Body of pancreas (tissue), 4 donors: Measurements from ENCODE around the gene ZNF511.

Experiments
- POLR2A ChIP-seq, 3 donors: fragments of 450-650 bp; IDR thresholded peaks; one replicate each; pipeline ENCODE4 v1.6.1; 2016; ENCODE audit warnings: antibody characterized with exemption in 3 of 3, mild to moderate bottlenecking in 2 of 3
- TF ChIP-seq, protein P1 (sequence below), 7 experiments: fragments of 450-650 bp in 4 of 7; fragments of 200-600 bp in 3 of 7; sonication (generic) in 3 of 7; IDR thresholded peaks; one replicate each; pipeline ENCODE4 v1.5.1; 2016 to 2019; ENCODE audit warnings: antibody characterized with exemption in 7 of 7

DNA sequence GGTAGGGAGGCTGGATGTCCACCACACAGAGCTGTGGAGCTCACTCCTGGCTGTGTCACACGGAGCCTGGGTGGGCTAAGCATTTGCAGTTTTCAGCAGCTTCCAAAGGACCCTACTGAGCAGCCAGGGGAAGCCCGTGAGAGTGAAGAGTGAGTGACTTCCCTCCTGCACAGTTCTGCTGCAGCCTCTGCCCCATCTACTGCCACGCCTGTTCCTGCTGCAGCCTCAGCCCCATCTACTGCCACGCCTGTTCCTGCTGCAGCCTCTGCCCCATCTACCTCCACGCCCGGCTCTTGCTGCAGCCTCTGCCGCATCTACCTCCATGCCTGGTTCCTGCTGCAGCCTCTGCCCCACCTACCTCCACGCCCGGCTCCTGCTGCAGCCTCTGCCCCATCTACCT is 44.3 kb upstream of the ZNF511 start:
- TF ChIP-seq, protein P1, sequence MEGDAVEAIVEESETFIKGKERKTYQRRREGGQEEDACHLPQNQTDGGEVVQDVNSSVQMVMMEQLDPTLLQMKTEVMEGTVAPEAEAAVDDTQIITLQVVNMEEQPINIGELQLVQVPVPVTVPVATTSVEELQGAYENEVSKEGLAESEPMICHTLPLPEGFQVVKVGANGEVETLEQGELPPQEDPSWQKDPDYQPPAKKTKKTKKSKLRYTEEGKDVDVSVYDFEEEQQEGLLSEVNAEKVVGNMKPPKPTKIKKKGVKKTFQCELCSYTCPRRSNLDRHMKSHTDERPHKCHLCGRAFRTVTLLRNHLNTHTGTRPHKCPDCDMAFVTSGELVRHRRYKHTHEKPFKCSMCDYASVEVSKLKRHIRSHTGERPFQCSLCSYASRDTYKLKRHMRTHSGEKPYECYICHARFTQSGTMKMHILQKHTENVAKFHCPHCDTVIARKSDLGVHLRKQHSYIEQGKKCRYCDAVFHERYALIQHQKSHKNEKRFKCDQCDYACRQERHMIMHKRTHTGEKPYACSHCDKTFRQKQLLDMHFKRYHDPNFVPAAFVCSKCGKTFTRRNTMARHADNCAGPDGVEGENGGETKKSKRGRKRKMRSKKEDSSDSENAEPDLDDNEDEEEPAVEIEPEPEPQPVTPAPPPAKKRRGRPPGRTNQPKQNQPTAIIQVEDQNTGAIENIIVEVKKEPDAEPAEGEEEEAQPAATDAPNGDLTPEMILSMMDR (IDR thresholded peaks at IDR 0.05), result no peak
- TF ChIP-seq POLR2A (IDR thresholded peaks at IDR 0.05), result no peak
